B cell (primary cell): ENCODE results near the gene PRKAG2.

Source experiments
- EZH2 ChIP-seq: IDR thresholded peaks from 2 replicates; pipeline ENCODE4 v1.6.1; 2012; ENCODE audit warnings: borderline replicate concordance, low read depth, mild to moderate bottlenecking, moderate library complexity, low read length; ENCODE audit not compliant: insufficient read depth, poor library complexity, severe bottlenecking
- TF ChIP-seq, protein P1 (sequence below): fragments of 200-600 bp; IDR thresholded peaks from one replicate; pipeline ENCODE4 v1.8.0; 2022; ENCODE audit warnings: antibody characterized with exemption, mild to moderate bottlenecking

DNA sequence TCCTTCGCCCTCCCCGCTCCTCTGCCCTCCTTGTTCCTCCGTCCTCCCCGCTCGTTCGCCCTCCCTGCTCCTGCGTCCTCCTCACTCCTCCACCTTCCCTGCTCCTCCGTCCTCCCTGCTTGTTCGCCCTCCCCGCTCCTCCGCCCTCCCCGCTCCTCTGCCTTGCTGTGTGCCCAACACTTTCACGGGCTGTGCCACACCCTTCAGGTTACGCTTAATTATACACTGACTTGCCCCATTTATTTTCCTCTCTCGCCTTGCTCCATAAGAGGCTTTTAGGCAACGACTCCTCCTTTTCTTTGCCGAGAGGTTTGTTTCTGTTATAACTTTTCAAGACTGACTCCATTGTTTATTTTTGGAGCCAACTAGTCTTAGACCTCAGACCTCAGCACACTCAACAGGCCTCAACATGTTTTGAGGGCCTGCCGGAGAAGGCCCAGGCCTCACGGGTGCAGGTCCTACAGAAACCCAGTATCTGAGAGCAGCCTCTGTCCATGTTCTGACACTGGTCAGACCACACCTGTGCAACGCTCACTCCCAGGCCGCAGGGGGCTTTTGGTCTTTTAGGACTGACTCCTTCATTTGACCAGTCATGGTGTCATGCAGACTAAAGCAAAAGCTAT, 18.2 kb upstream of the PRKAG2 start:
- TF ChIP-seq, protein P1, sequence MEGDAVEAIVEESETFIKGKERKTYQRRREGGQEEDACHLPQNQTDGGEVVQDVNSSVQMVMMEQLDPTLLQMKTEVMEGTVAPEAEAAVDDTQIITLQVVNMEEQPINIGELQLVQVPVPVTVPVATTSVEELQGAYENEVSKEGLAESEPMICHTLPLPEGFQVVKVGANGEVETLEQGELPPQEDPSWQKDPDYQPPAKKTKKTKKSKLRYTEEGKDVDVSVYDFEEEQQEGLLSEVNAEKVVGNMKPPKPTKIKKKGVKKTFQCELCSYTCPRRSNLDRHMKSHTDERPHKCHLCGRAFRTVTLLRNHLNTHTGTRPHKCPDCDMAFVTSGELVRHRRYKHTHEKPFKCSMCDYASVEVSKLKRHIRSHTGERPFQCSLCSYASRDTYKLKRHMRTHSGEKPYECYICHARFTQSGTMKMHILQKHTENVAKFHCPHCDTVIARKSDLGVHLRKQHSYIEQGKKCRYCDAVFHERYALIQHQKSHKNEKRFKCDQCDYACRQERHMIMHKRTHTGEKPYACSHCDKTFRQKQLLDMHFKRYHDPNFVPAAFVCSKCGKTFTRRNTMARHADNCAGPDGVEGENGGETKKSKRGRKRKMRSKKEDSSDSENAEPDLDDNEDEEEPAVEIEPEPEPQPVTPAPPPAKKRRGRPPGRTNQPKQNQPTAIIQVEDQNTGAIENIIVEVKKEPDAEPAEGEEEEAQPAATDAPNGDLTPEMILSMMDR = no peak
- TF ChIP-seq EZH2 = no peak
